HFF-Myc (cell line): ENCODE data around the gene ENPP7.

Experiments
- DNase-seq: peaks from one replicate; pipeline ENCODE4 v3.0.0-alpha.2; 2011; ENCODE audit warnings: low read depth; ENCODE audit errors: extremely low read depth
- H3K4me3 ChIP-seq: replicated peaks from 2 replicates; pipeline ENCODE4 v1.5.1; 2011; ENCODE audit warnings: low read depth, mild to moderate bottlenecking, control low read depth, low read length
- TF ChIP-seq, protein P1 (sequence below): IDR thresholded peaks from 2 replicates; pipeline ENCODE4 v1.5.1; 2012; ENCODE audit warnings: mild to moderate bottlenecking, low read depth, low read length, control low read depth; ENCODE audit errors: missing control alignments

Gene ENPP7

DNA sequence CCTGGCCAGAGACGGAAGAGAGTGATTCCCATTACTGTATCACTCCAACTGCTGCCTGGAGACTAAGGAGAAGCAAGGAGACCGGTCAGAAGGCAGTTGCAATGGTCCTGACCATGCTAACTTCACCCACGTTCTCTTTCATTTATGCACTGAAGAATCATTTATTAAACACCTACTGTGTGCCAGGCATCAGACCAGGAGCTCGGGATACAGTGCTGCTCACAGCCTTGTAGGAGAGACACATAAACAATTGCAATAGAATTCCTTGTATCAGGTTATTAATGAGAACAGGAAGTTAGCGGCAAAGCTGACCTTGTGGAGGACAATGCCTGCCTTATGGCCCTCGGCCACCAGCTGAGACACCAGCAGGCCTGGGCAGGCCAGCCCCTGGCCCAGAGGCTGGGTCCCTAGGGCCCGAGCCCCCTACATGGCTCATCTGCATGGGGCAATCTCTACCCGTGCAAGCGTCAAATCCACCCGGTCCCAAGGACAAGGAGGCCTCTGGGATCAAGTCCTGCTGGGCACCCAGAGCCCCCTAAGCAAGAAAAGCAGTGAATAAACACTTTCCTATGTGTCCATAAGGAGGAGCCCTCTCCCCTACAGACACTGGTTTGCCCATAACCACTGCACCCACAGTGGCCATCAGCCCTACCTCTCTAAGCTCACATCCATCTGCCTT lies 8.6 kb upstream of the ENPP7 start:
- TF ChIP-seq, protein P1, sequence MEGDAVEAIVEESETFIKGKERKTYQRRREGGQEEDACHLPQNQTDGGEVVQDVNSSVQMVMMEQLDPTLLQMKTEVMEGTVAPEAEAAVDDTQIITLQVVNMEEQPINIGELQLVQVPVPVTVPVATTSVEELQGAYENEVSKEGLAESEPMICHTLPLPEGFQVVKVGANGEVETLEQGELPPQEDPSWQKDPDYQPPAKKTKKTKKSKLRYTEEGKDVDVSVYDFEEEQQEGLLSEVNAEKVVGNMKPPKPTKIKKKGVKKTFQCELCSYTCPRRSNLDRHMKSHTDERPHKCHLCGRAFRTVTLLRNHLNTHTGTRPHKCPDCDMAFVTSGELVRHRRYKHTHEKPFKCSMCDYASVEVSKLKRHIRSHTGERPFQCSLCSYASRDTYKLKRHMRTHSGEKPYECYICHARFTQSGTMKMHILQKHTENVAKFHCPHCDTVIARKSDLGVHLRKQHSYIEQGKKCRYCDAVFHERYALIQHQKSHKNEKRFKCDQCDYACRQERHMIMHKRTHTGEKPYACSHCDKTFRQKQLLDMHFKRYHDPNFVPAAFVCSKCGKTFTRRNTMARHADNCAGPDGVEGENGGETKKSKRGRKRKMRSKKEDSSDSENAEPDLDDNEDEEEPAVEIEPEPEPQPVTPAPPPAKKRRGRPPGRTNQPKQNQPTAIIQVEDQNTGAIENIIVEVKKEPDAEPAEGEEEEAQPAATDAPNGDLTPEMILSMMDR, result no peak
- DNase-seq, result no peak
- H3K4me3 ChIP-seq, result no peak overlapping the region

DNA sequence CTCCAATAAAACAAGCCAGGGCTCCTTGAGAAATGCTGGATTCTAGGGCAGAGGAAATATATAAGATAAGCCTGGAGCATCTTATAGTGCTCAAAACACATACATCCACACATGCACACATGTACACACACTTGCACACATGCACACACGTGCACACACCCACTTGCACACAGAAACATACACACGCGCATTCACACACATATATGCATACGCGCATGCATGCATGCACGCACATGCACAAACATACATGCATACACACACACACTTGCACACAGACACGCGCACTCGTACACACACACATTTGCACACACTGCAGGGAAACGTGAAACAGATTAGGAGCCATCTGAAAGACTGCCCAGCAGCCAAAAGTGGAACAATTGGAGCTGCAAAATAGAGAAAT lies 8.0 kb upstream of the ENPP7 start:
- H3K4me3 ChIP-seq, result no peak overlapping the region
- no peak for DNase-seq
- TF ChIP-seq, protein P1, result no peak

DNA sequence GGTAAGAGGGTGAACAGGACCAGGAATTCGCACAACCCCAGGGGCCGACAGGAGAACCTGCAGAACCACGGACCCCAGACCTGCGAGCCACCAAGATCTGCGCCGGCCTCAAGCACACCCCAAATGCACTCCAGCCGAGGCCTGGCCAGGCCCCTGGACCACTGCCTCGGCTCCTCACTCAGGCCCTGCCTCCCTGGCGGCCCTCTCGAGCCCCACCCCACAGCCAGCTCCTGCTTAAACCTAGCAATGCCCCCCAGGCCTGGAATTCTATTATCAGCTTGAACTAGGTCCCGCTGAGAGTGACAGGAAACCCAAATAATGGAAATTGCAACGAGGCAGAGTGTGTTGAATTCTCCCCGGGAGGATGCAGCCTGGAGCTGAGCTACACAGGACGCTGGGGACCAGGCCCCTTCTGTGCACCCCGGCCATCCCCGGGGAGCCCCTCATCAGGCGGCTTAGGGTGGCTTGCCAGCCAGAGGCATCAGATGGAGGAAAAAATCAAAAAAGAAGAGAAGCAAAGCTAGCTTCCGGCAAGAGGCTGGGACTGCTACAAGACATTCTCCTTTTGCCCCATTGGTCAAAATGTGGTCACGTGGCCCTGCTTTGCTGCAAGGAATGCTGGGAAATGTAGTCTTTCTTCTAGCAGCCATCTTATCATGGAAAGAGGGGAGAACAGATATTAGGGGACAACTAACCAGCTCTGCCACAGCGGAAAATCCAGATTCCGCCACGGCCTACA lies 2.4 kb upstream of the ENPP7 start:
- DNase-seq, result peak; percentile 82
- H3K4me3 ChIP-seq, result no peak overlapping the region
- TF ChIP-seq, protein P1, result no peak

DNA sequence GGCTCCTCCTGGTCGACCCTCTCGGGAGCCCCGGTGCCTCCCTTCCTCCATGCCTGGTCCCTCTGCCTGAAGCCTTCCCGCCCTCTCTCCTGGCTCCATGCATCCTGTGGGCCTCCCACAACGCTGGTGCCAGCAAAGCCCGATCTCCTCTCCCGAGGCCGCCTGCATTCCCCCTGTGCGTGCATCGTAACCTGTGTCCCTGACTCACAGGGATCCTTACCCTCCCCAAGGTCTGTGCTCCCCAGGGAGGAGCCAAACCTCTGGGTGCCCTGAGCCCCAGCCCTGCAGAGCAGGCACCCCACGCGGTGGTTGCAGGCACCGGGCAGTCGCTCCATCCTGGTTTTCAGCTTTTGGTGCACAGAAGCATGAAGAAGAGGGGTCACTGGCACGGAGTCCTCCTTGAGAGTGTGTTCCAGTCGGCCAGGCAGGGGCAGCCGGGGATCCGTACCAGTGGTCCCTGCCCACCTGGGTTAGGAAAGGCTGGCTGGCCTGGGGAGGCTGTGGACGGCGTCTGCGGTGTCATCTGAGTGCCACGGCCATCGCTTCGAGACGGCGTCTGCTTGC lies 1.8 kb upstream of the ENPP7 start:
- H3K4me3 ChIP-seq, result no peak overlapping the region
- DNase-seq, result no peak
- TF ChIP-seq, protein P1, result no peak

DNA sequence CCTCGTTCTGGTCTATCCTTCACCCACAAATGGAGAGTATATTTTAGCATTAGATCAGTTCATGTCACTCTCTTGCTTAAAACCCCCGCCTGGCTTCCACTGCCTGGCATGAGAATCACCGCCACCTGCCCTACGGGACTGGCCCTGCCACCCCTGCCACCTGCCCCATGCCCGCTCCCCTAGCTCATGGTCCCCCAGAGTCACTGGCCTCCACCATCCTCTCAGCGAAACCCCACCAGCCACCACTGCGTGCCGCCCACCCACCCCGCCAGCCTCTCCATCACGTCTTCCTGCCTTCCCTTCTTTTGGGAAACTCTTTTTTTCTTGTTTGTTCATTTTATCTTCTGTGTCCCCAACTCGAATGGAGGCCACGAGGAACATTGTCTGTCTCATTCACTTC lies 982 bp upstream of the ENPP7 start:
- TF ChIP-seq, protein P1, result no peak
- H3K4me3 ChIP-seq, result no peak overlapping the region
- no peak for DNase-seq

DNA sequence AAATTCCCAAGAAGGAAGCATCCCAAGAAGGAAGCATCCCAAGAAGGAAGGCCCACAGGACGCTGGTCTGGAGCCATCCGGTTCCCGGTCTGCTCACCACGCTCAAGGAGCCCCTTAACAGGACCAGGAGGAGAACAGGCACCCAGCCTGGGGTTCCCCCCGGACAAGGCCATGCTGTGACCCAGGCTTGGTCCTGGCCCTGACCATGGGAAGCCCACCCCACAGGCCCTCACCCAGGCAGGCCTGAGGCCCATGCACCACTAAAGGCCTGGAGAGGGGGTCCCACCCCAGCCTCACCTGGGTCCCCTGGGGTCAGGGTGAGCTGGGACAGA lies 340 bp upstream of the ENPP7 start:
- no peak for DNase-seq

More for the DNA sequence above, 340 bp upstream of the ENPP7 start:
- TF ChIP-seq, protein P1, result no peak
- no peak overlapping the region for H3K4me3 ChIP-seq
